ENCODE results near the gene NECTIN4.
A peak's percentile ranks its signal among the peaks of the same experiment; 100 is the strongest.

NECTIN4 gene

GRCh38 chr1:161089251-161089924, at the start of gene NECTIN4:
Gene NECTIN4, minus strand, starts transcription at chr1:161089558. Its CDS starts 262 bp downstream, at chr1:161089296.
- H3K27me3 ChIP-seq (ENCODE audit: control insufficient read depth in 1 of 2, insufficient read depth in 2 of 2, low read length in 2 of 2), result no peaks in the 10 kb centered on the region
- no peaks in the 10 kb centered on the region for H3K4me1 ChIP-seq (ENCODE audit: control insufficient read depth, insufficient read depth, low read length)
- H3K9me3 ChIP-seq (ENCODE audit: control insufficient read depth in 2 of 2, low read length in 2 of 2), result no peaks in the 10 kb centered on the region
- H3K27ac ChIP-seq (ENCODE audit: low read length), result no peak within 1 kb of the TSS
- H3K4me3 ChIP-seq (ENCODE audit: low read length in 2 of 2), result no peak within 1 kb of the TSS
- no peaks in the 10 kb centered on the region for H3K36me3 ChIP-seq (ENCODE audit: control insufficient read depth in 2 of 2, insufficient read depth in 2 of 2, low read length in 2 of 2)
- no peak within 1 kb of the TSS for H3K9ac ChIP-seq (ENCODE audit: low read length in 2 of 2)

- Histone ChIP-seq H3K27ac (ENCODE audit: low read length) (no peak overlapping the region), H3K4me3 (ENCODE audit: low read length in 2 of 2) (no peak overlapping the region), H3K4me1 (ENCODE audit: control insufficient read depth, insufficient read depth, low read length) (peaks cover 9% of the 10 kb centered on the region), H3K27me3 (ENCODE audit: control insufficient read depth in 1 of 2, insufficient read depth in 2 of 2, low read length in 2 of 2) (no peaks in the 10 kb centered on the region), H3K9ac (ENCODE audit: low read length in 2 of 2) (no peak overlapping the region), H3K9me3 (ENCODE audit: control insufficient read depth in 2 of 2, low read length in 2 of 2) (no peaks in the 10 kb centered on the region), H3K36me3 (ENCODE audit: control insufficient read depth in 2 of 2, insufficient read depth in 2 of 2, low read length in 2 of 2) (no peaks in the 10 kb centered on the region)
Measured at GRCh38 chr1:161138431-161138830, 49.1 kb upstream of the NECTIN4 start.

GRCh38 chr1:161137881-161138280, 48.5 kb upstream of the NECTIN4 start:
- H3K27me3 ChIP-seq (ENCODE audit: control insufficient read depth in 1 of 2, insufficient read depth in 2 of 2, low read length in 2 of 2), result no peaks in the 10 kb centered on the region
- H3K9me3 ChIP-seq (ENCODE audit: control insufficient read depth in 2 of 2, low read length in 2 of 2), result no peaks in the 10 kb centered on the region
- no peak overlapping the region for H3K4me3 ChIP-seq (ENCODE audit: low read length in 2 of 2)
- no peak overlapping the region for H3K27ac ChIP-seq (ENCODE audit: low read length)
- H3K36me3 ChIP-seq (ENCODE audit: control insufficient read depth in 2 of 2, insufficient read depth in 2 of 2, low read length in 2 of 2), result no peaks in the 10 kb centered on the region
- H3K4me1 ChIP-seq (ENCODE audit: control insufficient read depth, insufficient read depth, low read length), result peaks cover 11% of the 10 kb centered on the region
- H3K9ac ChIP-seq (ENCODE audit: low read length in 2 of 2), result no peak overlapping the region

- peak overlapping the region; percentile 93 for H3K27ac ChIP-seq (ENCODE audit: low read length)
- peak overlapping the region; percentile 88 to 99 for H3K4me3 ChIP-seq (ENCODE audit: low read length in 2 of 2)
- H3K27me3 ChIP-seq (ENCODE audit: control insufficient read depth in 1 of 2, insufficient read depth in 2 of 2, low read length in 2 of 2), result no peaks in the 10 kb centered on the region
- H3K9me3 ChIP-seq (ENCODE audit: control insufficient read depth in 2 of 2, low read length in 2 of 2), result no peaks in the 10 kb centered on the region
- peak overlapping the region; percentile 89 to 98 for H3K9ac ChIP-seq (ENCODE audit: low read length in 2 of 2)
- peaks cover 10 to 11% of the 10 kb centered on the region in 2 donors for H3K36me3 ChIP-seq (ENCODE audit: control insufficient read depth in 2 of 2, insufficient read depth in 2 of 2, low read length in 2 of 2)
- H3K4me1 ChIP-seq (ENCODE audit: control insufficient read depth, insufficient read depth, low read length), result peaks cover 14% of the 10 kb centered on the region
Measured at GRCh38 chr1:161133220-161133740, 43.9 kb upstream of the NECTIN4 start.

- Histone ChIP-seq H3K36me3 (ENCODE audit: control insufficient read depth in 2 of 2, insufficient read depth in 2 of 2, low read length in 2 of 2) (peaks cover 17% of the 10 kb centered on the region in 2 donors), H3K4me3 (ENCODE audit: low read length in 2 of 2) (peak within 1 kb of the TSS; percentile 89 to 99), H3K27ac (ENCODE audit: low read length) (peak within 1 kb of the TSS; percentile 93), H3K9ac (ENCODE audit: low read length in 2 of 2) (peak within 1 kb of the TSS; percentile 89 to 98), H3K4me1 (ENCODE audit: control insufficient read depth, insufficient read depth, low read length) (peaks cover 12% of the 10 kb centered on the region), H3K9me3 (ENCODE audit: control insufficient read depth in 2 of 2, low read length in 2 of 2) (no peaks in the 10 kb centered on the region), H3K27me3 (ENCODE audit: control insufficient read depth in 1 of 2, insufficient read depth in 2 of 2, low read length in 2 of 2) (no peaks in the 10 kb centered on the region)
Measured at GRCh38 chr1:161132410-161133219, 43.3 kb upstream of the NECTIN4 start, which contains the start of gene DEDD. Gene DEDD, minus strand, starts transcription at chr1:161132667. Its CDS starts 8,205 bp downstream, at chr1:161124462.

- Histone ChIP-seq H3K4me1 (ENCODE audit: control insufficient read depth, insufficient read depth, low read length) (peaks cover 12% of the 10 kb centered on the region), H3K4me3 (ENCODE audit: low read length in 2 of 2) (peak overlapping the region; percentile 89 to 99), H3K9ac (ENCODE audit: low read length in 2 of 2) (peak overlapping the region; percentile 89 to 98), H3K27ac (ENCODE audit: low read length) (peak overlapping the region; percentile 93), H3K27me3 (ENCODE audit: control insufficient read depth in 1 of 2, insufficient read depth in 2 of 2, low read length in 2 of 2) (no peaks in the 10 kb centered on the region), H3K36me3 (ENCODE audit: control insufficient read depth in 2 of 2, insufficient read depth in 2 of 2, low read length in 2 of 2) (peaks cover 20% of the 10 kb centered on the region in 2 donors), H3K9me3 (ENCODE audit: control insufficient read depth in 2 of 2, low read length in 2 of 2) (no peaks in the 10 kb centered on the region)
Measured at GRCh38 chr1:161131523-161132409, 42.4 kb upstream of the NECTIN4 start.

- H3K27me3 ChIP-seq (ENCODE audit: control insufficient read depth in 1 of 2, insufficient read depth in 2 of 2, low read length in 2 of 2), result no peaks in the 10 kb centered on the region
- H3K36me3 ChIP-seq (ENCODE audit: control insufficient read depth in 2 of 2, insufficient read depth in 2 of 2, low read length in 2 of 2), result peaks cover 24 to 27% of the 10 kb centered on the region in 2 donors
- no peaks in the 10 kb centered on the region for H3K9me3 ChIP-seq (ENCODE audit: control insufficient read depth in 2 of 2, low read length in 2 of 2)
- H3K27ac ChIP-seq (ENCODE audit: low read length), result no peak overlapping the region
- peaks cover 12% of the 10 kb centered on the region for H3K4me1 ChIP-seq (ENCODE audit: control insufficient read depth, insufficient read depth, low read length)
- H3K4me3 ChIP-seq (ENCODE audit: low read length in 2 of 2), result no peak overlapping the region
- H3K9ac ChIP-seq (ENCODE audit: low read length in 2 of 2), result no peak overlapping the region
Measured at GRCh38 chr1:161130266-161130665, 40.9 kb upstream of the NECTIN4 start.

GRCh38 chr1:161128591-161129420, 39.4 kb upstream of the NECTIN4 start:
- H3K9me3 ChIP-seq (ENCODE audit: control insufficient read depth in 2 of 2, low read length in 2 of 2), result no peaks in the 10 kb centered on the region
- H3K9ac ChIP-seq (ENCODE audit: low read length in 2 of 2), result no peak overlapping the region
- H3K27ac ChIP-seq (ENCODE audit: low read length), result no peak overlapping the region
- peaks cover 10% of the 10 kb centered on the region for H3K4me1 ChIP-seq (ENCODE audit: control insufficient read depth, insufficient read depth, low read length)
- no peaks in the 10 kb centered on the region for H3K27me3 ChIP-seq (ENCODE audit: control insufficient read depth in 1 of 2, insufficient read depth in 2 of 2, low read length in 2 of 2)
- H3K4me3 ChIP-seq (ENCODE audit: low read length in 2 of 2), result no peak overlapping the region
- H3K36me3 ChIP-seq (ENCODE audit: control insufficient read depth in 2 of 2, insufficient read depth in 2 of 2, low read length in 2 of 2), result peaks cover 31 to 36% of the 10 kb centered on the region in 2 donors

- Histone ChIP-seq H3K9ac (ENCODE audit: low read length in 2 of 2) (no peak overlapping the region), H3K9me3 (ENCODE audit: control insufficient read depth in 2 of 2, low read length in 2 of 2) (no peaks in the 10 kb centered on the region), H3K36me3 (ENCODE audit: control insufficient read depth in 2 of 2, insufficient read depth in 2 of 2, low read length in 2 of 2) (peaks cover 38 to 44% of the 10 kb centered on the region in 2 donors), H3K4me1 (ENCODE audit: control insufficient read depth, insufficient read depth, low read length) (peaks cover 3% of the 10 kb centered on the region), H3K27me3 (ENCODE audit: control insufficient read depth in 1 of 2, insufficient read depth in 2 of 2, low read length in 2 of 2) (no peaks in the 10 kb centered on the region), H3K27ac (ENCODE audit: low read length) (no peak overlapping the region), H3K4me3 (ENCODE audit: low read length in 2 of 2) (no peak overlapping the region)
Measured at GRCh38 chr1:161127649-161128048, 38.3 kb upstream of the NECTIN4 start.

Measured in stomach smooth muscle (tissue), 2 donors.